ENCODE measurements around the gene TMED6.
A peak's percentile ranks its signal among the peaks of the same experiment; 100 is the strongest.

TMED6 gene

DNA sequence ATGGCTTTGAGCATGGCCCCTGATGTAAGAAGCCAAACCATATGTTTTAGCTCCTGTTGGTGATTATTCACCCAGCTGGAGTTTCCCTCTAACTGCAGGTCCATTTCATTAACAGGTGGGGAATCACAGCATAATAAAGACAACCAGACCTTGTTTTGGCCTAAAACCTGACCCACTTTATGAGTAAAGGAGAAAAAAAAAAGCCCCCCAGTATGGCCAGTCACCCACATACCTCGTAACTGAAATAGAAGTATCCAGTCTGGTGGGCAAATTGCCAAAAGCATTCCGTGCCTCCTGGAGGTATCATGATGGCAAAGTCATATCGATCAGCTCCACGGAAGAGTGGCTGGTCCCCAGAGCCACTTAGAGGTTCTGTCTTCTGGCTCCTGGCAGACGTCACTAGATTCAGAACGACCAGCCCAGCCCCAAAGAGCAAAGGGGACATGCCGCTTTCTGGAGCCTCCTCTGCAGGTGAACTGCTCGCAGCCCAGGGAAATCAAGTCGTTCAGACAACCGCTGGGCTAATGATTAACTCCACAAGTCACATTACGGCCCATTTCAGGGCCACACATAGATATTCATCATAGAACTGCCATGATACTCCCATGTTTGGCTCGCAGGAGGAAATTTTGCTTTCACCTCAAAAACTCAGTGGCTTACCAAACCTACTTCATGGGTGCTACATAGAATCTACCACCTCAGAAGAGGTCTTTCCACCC lies at the start of gene TMED6:
Gene TMED6, minus strand, starts transcription at position 478 of the 719 bp plus-strand sequence. Its CDS starts 33 bp downstream, at position 445.
- no peak for DNase-seq (ENCODE audit: low read depth)

DNA sequence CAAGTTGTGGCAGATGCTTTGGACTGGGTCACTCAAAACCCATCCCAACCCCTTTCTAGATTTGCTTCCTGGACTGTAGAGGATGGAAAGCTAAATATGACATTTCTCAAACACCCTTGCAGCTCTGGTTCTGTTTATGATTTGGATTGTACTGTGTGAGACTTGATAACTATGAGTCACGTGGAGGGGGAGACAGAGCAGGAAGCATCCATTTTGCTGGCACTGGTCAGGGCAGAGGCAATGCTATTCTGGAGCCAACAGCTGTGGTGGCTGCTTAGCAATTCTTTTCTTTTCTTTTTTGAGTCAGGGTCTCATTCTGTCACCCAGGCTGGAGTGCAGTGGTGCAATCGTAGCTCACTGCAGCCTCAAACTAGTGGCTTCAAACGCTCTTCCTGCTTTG lies 47.8 kb upstream of the TMED6 start:
- DNase-seq (ENCODE audit: low read depth) = no peak

DNA sequence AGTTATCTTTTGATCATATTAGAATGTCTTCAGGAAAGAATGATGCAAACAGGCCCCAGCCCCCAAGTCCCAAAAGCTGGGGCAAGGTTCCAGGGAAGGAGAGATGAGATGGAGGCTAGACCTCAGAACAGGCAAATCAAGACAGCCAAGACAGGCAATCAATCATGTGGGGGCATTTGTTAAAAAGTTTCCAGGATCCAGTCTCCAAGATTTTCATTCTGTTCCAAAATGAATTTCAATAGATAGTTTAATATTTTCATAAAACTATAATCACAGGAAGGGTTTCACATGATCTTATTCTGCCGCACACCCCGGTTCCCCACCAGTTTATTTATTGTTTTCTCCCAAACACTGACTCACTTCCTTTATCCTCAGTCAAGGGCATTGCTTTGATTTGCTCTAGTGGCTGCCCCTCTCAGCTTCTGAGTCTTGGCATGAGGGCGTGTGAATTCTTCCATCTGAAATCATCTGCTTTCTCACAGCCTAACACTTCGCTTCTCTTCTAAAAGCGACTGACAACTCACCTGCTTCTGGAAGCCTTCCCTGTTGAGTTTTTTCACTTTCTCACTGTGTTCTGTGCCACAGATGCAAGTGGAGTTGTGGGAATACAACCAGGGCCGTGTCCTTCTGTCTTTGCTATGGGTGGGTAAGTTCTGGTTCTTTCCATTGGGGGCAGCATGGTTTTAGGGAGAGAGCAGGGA lies 46.4 kb upstream of the TMED6 start:
- DNase-seq (ENCODE audit: low read depth) = no peak

DNA sequence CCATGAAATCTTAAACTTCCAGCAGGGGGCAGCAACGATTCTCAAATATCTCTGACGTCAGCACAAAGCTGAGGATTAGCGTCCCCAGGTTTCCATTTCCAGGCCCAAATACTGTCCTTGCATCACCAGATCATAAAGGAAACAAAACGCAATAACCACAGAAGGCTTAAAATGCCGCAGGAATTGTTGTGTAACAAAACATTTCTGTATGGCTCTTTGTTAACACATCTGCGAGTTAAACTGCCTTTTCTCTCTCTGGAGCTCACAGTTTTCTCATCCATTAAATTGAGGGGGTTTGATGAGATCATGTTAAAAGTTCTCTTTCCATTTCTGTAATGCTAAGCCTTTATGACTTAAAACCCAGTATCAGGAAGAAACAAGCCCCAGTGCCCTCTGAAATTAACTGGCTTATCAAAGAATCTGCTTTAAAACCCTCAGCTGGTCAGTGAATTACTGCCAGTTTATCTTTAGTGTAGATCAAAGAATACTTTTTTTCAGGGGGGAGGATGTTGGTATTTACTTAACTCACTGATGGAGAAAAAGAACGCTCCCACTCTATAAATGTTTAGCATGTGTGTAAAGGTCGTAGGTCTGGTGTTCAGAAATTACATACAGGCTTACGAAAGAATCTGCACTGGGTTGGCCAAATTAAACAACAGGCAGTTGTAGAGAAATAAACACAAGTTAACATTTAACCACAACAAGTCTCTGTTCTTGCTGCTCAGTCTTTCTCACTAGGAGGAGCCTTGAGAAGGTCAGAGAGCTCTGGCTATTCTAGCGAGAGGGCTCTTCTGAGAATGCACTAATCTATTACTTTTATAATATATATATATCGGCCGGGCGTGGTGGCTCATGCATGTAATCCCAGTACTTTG lies 44.8 kb upstream of the TMED6 start:
- DNase-seq (ENCODE audit: low read depth) = peak; percentile 80

DNA sequence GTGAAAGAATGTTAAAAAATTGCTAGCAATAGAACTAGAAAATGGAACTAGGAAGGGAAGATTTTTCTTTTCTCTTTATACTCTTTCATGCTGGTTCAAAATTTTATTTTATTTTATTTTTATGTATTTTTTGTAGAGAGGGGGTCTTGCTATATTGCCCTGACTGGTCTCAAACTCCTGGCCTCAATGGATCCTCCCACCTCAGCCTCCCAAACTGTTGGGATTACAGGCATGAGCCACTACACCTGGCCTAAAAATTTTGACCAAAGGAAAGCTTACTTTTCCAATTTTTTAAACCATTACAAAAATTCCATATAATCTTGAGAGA lies 44.2 kb upstream of the TMED6 start:
- DNase-seq (ENCODE audit: low read depth) = no peak

DNA sequence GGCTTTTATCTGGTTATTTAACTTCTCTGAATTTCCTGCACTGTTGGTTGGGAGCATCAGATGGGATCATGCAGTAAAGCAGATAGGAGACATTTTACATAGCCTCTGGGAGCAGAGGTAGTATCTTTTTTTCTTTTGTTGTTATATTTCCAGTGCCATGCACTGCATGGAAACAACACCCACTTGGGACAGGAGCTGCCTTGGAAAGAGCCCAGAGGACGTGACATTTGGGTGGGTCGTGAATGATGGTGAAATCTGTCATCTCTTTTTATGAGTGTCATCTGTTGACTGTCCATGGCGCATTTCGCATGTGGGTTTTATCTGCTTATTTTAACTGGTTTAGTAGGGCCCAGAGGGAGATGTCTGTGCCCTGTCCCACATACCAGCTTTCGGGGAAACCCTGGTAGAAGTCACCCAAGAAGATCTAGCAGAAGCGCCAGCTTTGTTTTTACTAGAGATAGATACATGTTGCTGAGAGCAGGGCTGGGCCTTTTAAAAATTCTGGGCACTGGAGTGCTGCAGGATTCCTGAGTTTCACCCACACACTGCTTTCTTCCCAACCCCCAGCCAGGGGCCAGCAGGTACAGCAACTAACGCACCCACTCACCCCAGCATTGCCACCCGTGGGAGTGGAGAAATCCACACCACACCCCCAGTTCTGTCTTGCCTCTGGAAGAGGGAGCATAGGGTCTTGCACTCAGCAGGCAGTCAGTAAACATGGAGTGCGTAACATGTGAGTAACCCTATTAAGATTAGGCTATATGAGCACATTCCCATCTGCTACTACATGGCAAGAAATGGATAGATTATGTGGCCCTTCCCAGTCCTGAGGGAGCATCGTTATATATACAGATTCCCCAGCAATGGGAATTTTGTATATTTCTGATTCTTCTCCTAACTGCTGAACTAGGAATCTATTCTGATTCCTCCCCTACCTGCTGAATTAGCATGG lies 42.6 kb upstream of the TMED6 start:
- no peak for DNase-seq (ENCODE audit: low read depth)

- DNase-seq (ENCODE audit: low read depth) = no peak
Observed at GRCh38 chr16:69386596-69386995, 35.0 kb upstream of the TMED6 start.

- no peak for DNase-seq (ENCODE audit: low read depth)
Observed at GRCh38 chr16:69384974-69385373, 33.4 kb upstream of the TMED6 start.

DNA sequence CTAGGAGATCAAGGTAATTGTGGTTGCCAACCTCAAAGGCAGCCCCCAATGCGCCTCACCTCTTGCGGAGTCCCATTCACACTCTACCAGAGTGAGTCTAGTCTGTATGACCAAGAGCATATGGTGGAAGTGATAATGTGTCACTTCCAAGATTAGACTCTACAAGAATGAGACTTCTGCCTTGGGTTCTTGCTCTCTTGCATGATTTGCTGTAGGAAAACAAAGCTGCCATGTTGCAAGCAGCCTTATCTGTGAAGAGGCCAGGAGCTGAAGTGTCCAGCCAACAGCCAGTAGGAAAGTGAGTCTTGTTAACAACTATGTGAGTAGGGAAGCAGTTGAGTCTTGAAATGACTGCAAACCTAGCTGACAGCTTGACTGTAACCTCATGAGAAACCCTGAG lies 30.8 kb upstream of the TMED6 start:
- DNase-seq (ENCODE audit: low read depth) = no peak

DNA sequence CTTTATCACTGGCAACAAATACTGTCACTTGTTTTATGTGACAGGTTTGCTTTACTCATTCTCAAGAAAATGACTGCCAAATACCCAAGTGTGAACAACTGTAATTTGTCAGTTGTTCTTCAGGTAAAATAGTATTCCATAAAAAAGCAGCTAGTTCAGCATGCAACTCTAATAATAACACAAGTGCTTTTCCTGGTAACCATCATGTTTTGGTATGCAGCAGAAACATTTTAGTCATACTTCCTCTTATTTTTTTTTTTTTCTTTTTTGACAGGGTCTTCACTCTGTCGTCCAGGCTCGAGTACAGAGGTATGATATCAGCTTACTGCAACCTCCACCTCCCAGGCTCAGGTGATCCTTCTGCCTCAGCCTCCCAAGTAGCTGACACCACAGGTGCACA lies 29.6 kb upstream of the TMED6 start:
- DNase-seq (ENCODE audit: low read depth) = no peak

DNA sequence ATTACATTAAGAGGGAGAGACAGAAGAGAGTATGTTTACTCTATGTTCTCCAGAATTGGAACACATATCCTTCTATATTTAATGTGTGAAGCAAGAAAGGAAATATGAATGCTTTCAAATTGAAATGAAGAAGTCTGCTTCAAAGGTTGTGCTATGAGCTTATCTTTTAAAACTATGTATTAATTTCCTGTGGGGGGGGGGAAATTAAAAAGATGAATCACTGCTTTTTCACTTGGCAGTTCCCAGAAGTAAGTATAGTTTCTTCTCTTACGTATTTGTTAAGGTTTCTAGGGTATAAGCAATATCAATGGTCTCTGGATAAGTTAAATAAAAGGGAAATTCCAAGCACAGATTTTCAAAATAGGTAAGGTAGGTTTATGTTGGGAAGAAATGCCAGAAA lies 27.2 kb upstream of the TMED6 start:
- DNase-seq (ENCODE audit: low read depth) = no peak

DNA sequence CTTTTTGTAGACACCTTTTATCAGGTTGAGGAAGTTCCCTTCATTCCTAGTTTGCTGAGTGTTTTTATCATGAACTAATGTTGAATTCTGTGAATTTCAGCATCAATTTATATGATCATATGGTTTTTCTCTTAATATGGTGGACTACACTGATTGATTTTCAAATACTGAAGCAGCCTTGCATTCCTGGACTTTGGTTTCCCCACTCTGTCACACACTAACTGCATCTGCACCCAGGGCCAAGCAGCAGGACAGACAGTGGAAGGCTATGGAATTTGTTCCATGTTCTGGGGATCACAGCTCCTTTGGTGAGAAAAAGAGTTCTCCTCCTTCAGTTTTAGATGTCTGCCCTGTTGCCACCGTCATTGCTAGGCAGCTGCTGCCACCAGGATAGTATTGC lies 26.4 kb upstream of the TMED6 start:
- no peak for DNase-seq (ENCODE audit: low read depth)

GRCh38 chr16:69376393-69377059 lies 24.9 kb upstream of the TMED6 start:
- no peak for DNase-seq (ENCODE audit: low read depth)

DNA sequence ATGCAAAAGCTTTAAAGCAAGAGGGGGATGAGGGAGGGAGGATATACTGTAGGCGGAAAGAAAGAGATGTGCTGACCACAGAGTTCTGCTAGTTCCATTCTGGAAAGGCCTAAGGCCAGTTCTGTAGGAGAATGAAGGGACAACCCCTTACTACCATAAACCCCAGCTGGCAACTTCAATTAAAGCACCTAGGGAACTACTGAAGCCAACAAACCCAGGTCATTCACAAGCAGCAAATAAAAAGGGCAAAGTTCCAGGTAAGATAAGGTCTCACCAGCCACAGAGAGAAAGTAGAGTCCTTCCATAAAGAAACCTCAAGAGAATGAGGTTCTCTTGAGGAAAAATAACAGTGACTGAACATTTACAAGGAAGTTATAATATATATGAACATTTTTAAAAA lies 21.4 kb upstream of the TMED6 start:
- no peak for DNase-seq (ENCODE audit: low read depth)

DNA sequence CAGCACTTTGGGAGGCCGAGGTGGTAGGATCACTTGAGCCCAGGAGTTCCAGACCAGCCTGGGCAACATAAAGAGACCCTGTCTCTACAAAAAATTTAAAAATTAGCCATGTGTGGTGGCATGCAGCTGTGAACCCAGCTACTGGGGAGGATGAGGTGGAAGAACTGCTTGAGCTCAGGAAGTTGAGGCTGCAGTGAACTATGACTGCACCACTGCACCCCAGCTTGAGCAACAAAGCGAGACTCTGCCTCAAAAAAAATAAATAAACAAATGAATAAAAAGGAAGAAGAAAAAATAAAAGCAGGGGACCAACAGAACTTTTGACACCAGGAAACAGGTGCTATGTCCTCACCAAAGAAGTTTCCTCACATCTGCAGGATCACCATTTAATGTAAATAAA lies 20.0 kb upstream of the TMED6 start:
- no peak for DNase-seq (ENCODE audit: low read depth)

DNA sequence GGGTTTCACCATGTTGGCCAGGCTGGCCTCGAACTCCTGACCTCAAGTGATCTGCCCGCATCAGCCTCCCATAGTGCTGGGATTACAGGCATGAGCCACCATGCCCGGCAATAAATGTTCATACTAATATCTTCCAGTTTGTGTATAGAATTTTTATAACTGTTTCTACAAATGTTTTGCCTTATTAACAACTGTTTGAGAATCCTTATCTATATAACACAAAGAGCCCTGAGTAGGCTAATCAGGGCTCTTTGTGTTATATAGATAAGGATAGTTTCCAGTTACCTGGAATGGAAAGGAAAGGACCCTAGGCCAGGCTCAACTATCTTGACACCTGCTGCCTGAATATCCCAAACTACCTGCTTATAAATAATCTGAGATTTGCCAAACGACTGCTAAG lies 17.3 kb upstream of the TMED6 start:
- DNase-seq (ENCODE audit: low read depth) = no peak

DNA sequence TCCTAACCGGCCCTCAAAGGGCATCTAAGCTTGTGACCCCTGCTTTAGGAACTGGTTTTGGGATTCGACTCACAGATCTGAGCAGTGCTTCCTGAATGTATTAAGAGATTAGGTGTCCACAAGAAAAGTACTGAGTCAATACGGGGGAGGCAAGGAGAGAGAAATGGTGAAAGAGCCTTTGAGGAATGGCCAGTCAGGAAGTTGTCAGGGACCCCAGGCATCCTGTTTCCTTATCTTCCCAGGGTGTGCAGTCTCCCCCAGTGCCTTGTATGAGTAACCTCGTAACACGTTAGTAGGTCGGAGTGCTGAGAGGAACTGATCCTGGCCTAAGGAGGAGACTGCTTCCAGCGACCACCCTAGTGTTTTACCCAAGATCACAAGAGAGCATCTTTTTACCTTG lies 16.4 kb upstream of the TMED6 start:
- DNase-seq (ENCODE audit: low read depth) = no peak

DNA sequence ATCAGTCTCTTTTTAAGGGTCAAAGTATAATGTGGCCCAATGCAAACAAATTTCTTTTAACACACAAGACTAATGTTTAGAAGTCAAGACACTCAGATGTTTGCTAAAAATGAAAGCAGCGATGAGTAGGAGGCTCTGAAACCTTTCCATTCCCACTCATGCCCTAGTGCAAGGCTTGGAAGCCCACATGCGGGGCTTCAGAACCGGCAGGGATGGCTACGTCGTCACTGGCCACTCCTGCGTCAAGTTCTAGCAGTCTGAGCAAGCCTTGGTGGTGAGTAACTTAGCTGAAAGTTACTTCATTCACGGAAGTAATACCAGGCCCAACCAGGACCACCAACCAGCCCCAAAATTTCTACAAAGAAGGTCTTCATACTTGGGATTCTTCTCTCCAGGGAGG lies 14.8 kb upstream of the TMED6 start:
- DNase-seq (ENCODE audit: low read depth) = no peak

- DNase-seq (ENCODE audit: low read depth) = no peak
Observed at GRCh38 chr16:69365901-69366300, 14.3 kb upstream of the TMED6 start.

- DNase-seq (ENCODE audit: low read depth) = no peak
Observed at GRCh38 chr16:69364088-69364487, 12.5 kb upstream of the TMED6 start.

DNA sequence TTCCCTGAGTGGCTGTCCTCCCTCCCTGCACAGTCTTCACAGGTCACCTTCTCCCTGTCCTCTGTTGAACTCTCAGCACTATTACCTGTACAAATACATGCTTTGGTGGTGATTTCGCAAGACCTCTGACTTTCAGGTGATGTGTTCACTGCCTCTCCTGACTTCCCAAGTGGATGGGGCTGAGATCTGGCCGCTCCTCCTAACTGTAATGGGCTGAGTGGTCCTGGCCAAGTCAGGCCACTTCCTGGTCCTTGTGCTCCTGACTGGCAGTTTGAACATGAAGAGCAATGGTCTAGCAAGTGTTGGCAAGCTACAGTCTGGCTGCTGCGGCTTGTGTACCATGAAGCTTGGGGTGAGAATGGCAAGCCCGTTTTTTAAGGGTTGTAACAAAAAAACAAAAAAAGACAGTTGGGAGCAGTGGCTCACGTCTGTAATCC lies 11.7 kb upstream of the TMED6 start:
- DNase-seq (ENCODE audit: low read depth) = no peak
